ENCODE results near the gene PLAC1.

DNA sequence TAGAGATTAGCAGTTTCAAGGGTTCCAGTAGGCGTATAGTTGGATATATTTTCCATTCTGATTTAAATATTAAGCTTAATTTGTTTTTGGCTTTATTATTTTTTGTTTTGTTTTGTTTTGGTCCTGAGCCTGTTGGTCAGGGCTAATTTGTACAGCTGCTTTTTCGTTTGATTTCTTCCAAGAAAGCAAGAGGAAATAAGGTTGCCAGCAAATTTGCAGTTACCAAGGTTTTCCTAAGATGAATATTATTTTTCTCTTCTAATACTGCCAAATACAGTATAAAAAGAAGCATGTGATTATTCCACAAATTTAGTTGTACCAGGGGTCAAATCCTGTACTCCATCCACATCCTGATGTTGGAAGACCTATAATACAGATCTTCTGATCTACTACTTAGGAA is 24.9 kb downstream of the PLAC1 start:
- TF ChIP-seq, protein P1, sequence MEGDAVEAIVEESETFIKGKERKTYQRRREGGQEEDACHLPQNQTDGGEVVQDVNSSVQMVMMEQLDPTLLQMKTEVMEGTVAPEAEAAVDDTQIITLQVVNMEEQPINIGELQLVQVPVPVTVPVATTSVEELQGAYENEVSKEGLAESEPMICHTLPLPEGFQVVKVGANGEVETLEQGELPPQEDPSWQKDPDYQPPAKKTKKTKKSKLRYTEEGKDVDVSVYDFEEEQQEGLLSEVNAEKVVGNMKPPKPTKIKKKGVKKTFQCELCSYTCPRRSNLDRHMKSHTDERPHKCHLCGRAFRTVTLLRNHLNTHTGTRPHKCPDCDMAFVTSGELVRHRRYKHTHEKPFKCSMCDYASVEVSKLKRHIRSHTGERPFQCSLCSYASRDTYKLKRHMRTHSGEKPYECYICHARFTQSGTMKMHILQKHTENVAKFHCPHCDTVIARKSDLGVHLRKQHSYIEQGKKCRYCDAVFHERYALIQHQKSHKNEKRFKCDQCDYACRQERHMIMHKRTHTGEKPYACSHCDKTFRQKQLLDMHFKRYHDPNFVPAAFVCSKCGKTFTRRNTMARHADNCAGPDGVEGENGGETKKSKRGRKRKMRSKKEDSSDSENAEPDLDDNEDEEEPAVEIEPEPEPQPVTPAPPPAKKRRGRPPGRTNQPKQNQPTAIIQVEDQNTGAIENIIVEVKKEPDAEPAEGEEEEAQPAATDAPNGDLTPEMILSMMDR (IDR thresholded peaks at IDR 0.05), result no peak
- TF ChIP-seq POLR2A (IDR thresholded peaks at IDR 0.05) (no peak), EP300 (IDR thresholded peaks at IDR 0.05) (no peak)

Measured in ovary (tissue), 3 donors.